Motor neuron (in vitro differentiated cells): ENCODE measurements around the gene LMOD3. TPM values are rescaled to one million over a fixed set of nuclear protein-coding genes. Genes with fewer than 3 reads are reported as not detected.
A peak's percentile ranks its signal among the peaks of the same experiment; 100 is the strongest.

Experiments
- ATAC-seq, 8 experiments: fragments of 200-7000 bp; cut with Tn5 transposase; replicated peaks in 6 of 8; 2 replicates each; pipeline ENCODE4 v1.8.0; 2021; ENCODE audit warnings: mild to moderate bottlenecking in 8 of 8, moderate library complexity in 8 of 8
- H3K27ac ChIP-seq, 2 donors: fragments of 250-450 bp; sonication (Bioruptor Pico); 2 replicates each; pipeline ENCODE4 v1.9.0; 2021; ENCODE audit warnings: antibody characterized with exemption in 2 of 2, mild to moderate bottlenecking in 2 of 2, moderate library complexity in 1 of 2
- H3K4me1 ChIP-seq, 2 donors: fragments of 250-450 bp; sonication (Bioruptor Pico); replicated peaks in 1 of 2; 2 replicates each; pipeline ENCODE4 v1.6.1; 2021; ENCODE audit warnings: antibody characterized with exemption in 2 of 2, mild to moderate bottlenecking in 2 of 2, moderate library complexity in 1 of 2
- H3K4me3 ChIP-seq, 5 donors: fragments of 250-450 bp; sonication (Bioruptor Pico); 2 replicates each; pipeline ENCODE4 v1.9.0; 2021; ENCODE audit warnings: antibody characterized with exemption in 5 of 5, mild to moderate bottlenecking in 5 of 5, moderate library complexity in 4 of 5
- WGBS, 10 experiments: fragments of 450-650 bp; shearing (Covaris generic); methylation state at CpG; one replicate each; pipeline ENCODE4 v1.0.0; 2022; 5-methylcytosine and 5-hydroxymethylcytosine counted together
- in situ Hi-C, 9 experiments: fragments of 400-800 bp; cut with MboI; loops; one replicate each; pipeline ENCODE4 v1.15.0; 2021; ENCODE audit warnings: low sequenced_read_pairs in 9 of 9, low pct_unique_long_range_greater_than_20kb in 2 of 9; ENCODE audit not compliant: unreplicated experiment in 9 of 9
- total RNA-seq, 8 experiments: library from RNA; unstranded; fragments of 300-600 nt; gene quantifications; 2 replicates each; pipeline versions ENCODE4 v1.2.3 to v1.2.4, GENCODE V29; 2022

The LMOD3 gene
- total RNA-seq, 8 experiments from 2014 or later, result 0.08 to 0.62 (median 0.28) TPM

- ATAC-seq, result peak; percentile 5 to 35 (median 14)
- peak overlapping the region; percentile 54 to 59 for H3K27ac ChIP-seq
- H3K4me3 ChIP-seq, result peak overlapping the region; percentile 57 to 88 (median 71)
- H3K4me1 ChIP-seq, result peaks cover 30 to 47% of the 10 kb centered on the region in 2 donors
- in situ Hi-C loops, result no loop called here
- WGBS, 10 experiments, result 0 to 7% (median 0%) methylated on average over 1 to 9 of the region's 26 CpGs; no CpG with 5 or more reads in 4 of the 10 experiments
These were observed 37.1 kb downstream of the LMOD3 start for GRCh38 chr3:69085168-69085832.

DNA sequence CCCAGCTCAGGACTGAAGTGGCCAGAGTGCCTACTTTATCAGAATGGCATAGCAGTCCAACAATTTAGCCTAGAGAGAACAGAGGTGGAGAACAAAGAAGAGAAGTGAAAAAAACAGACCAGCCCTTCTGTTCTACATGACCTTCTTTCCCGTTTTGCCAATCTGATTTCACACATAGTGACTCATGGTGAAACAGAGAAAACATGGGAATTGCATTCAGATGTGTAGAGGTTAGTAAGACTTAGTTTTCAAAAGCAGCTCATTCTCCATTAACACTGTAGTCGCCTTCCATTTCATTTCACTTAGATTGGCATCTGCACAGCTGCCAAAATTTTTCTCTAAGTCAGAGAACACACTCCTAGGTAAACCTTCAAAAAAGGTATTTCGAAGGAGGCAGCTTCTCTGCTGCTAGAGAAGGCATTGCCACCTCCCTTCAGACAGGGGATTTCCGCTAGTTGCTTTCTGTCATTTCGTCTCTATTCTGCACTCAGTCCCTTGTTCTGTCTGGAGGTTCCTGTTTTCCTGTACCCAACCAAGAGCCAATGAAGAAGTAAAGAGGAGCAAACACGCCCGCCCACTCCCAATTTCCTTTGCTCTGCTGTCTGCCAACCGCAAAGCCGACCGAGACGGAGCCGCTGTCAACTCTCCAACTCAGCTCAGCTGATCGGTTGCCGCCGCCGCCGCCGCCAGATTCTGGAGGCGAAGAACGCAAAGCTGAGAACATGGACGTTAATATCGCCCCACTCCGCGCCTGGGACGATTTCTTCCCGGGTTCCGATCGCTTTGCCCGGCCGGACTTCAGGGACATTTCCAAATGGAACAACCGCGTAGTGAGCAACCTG lies 37.8 kb downstream of the LMOD3 start, which contains the start of gene ARL6IP5:
TSS of gene ARL6IP5 (plus strand) at position 612 of the 842 bp plus-strand sequence. CDS start at position 723, 111 bp downstream.
- peak; percentile 42 to 76 (median 68) for ATAC-seq
- Histone ChIP-seq H3K4me1 (peaks cover 24 to 43% of the 10 kb centered on the region in 2 donors), H3K4me3 (peak within 1 kb of the TSS; percentile 57 to 88 (median 71)), H3K27ac (peak within 1 kb of the TSS; percentile 54 to 59)
- WGBS, 10 experiments, result 0 to 15% (median 2%) methylated on average over 1 to 19 of the region's 32 CpGs; no CpG with 5 or more reads in 1 of the 10 experiments
- in situ Hi-C loops, result no loop called here

DNA sequence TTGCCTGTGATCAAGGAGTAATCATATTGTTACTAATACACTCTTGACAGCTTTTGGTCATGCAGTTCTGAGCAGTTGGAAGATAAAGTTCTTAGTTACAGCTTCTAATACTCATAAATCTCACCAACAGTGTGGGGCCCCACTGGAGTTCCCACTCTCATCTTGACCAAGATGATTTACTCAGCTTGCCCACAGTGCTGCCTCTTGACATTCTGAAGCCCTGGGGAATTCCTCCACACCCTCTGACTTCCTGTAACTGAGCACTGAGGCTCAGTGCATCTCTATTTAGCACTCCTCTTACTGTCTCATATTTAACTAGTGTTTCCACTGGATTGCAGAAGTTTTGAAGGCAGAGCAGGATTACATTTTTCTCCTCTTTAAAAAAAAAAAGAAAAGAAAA lies 39.6 kb downstream of the LMOD3 start:
- in situ Hi-C loops, result no loop called here
- Histone ChIP-seq H3K27ac (no peak overlapping the region), H3K4me3 (no peak overlapping the region), H3K4me1 (peaks cover 22 to 40% of the 10 kb centered on the region in 2 donors)
- peak in 7 of 8 experiments; percentile 6 to 59 (median 33) for ATAC-seq

GRCh38 chr3:69082361-69082760 lies 40.0 kb downstream of the LMOD3 start:
- H3K4me3 ChIP-seq, result no peak overlapping the region
- in situ Hi-C loops, result no loop called here

DNA sequence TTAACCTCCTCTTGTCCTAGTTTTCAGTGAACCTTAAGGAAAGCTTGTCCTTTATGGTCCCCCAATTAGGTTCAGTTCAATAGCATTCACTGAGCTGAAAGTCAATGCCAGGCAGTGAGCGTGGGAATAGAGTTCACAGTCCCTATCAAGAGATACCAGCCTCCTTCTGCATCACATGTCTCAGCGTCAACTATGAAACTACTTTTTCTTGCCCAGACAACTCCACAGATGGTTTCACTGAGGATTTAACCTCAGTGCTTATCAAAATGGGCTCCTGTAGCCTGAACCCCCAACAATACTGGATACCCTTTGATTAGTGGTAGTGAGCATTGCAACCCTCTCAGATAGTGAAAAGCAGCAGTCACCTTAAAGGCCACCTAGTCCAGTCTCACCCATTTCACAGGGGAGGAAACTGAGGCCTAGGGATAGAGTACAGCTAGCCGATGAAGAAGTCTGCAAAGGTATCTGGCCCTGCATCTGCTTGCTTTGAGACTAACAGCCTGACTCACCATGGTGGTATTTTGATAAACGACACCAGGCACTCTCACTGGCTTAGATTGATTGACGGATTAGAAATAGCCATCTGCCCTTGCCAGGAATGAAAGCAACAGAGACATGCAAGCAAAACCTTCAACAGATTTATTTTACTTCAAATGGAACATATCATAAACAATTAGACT lies 40.7 kb downstream of the LMOD3 start:
- WGBS, 10 experiments, result 48 to 100% (median 80%) methylated on average over 1 to 5 of the region's 5 CpGs
- H3K27ac ChIP-seq, result no peak overlapping the region
- no peak for ATAC-seq
- peaks cover 15 to 30% of the 10 kb centered on the region in 2 donors for H3K4me1 ChIP-seq
- no peak overlapping the region for H3K4me3 ChIP-seq
- in situ Hi-C loops, result no loop called here

More at GRCh38 chr3:69082361-69082760, 40.0 kb downstream of the LMOD3 start:
- ATAC-seq, result no peak
- WGBS, 10 experiments, result 0 to 88% (median 59%) methylated on average over 1 to 2 of the region's 2 CpGs; no CpG with 5 or more reads in 2 of the 10 experiments
- no peak overlapping the region for H3K27ac ChIP-seq
- peaks cover 20 to 37% of the 10 kb centered on the region in 2 donors for H3K4me1 ChIP-seq

- in situ Hi-C loops, result no loop called here
- peak within 1 kb of the TSS; percentile 77 to 85 for H3K27ac ChIP-seq
- WGBS, 10 experiments, result 15 to 60% (median 25%) methylated on average over 2 to 10 of the region's 37 CpGs
- H3K4me1 ChIP-seq, result peaks cover 11 to 24% of the 10 kb centered on the region in 2 donors
- H3K4me3 ChIP-seq, result peak within 1 kb of the TSS; percentile 71 to 91 (median 78)
- ATAC-seq, result peak; percentile 49 to 82 (median 76)
These were observed 42.0 kb downstream of the LMOD3 start, which contains the start of gene UBA3 for GRCh38 chr3:69080233-69080920. UBA3 (minus strand) TSS chr3:69080365; CDS start chr3:69080353, 12 bp downstream.

DNA sequence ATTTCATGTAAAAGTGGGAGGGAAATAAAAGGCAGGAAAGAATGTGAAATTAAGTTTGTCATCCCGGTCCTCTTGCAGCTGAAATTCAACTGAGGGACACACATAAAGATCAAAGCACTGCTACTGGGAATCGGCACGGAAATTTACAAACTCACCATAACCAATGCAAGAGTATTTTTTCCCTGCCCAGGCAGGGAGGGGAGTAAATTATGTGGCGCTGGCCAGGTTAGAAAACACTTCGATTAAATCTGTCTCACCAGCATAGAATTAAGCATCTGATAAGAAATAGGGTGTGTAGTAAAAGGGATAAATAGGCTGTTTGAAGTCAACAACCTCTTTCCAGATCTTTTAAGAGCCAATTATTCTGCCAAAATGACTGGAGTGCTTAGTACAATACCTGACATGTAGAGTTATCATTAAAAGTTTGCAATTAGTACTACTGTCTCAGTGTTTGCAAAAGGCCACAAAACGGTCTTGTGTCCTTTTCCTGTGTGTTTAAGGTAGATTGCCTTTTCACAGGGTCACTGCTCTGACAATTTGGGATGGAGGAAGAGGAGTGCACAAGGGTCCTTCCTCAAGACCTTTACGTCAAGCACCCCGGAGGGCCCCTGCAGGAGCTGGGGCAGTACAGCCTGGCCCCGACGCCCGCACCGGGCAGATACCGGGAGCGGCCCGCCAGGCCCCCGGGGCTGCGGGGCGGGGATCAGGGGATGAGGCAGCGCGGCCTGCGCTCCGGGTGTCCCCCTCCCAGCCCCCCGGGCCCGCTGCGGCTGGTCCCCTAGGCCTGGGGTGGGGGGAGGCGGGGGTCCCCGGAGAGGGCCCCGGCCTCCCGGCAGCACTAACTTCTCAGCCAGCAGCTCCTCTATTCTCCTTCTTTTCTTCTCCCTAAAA lies 42.9 kb downstream of the LMOD3 start:
- in situ Hi-C loops, result no loop called here
- 0 to 20% (median 2%) methylated on average over 2 to 8 of the region's 29 CpGs; no CpG with 5 or more reads in 1 of the 10 experiments for WGBS, 10 experiments
- peaks cover 10 to 24% of the 10 kb centered on the region in 2 donors for H3K4me1 ChIP-seq
- H3K4me3 ChIP-seq, result peak overlapping the region; percentile 71 to 91 (median 78)
- ATAC-seq, result peak; percentile 20 to 58 (median 53)
- peak overlapping the region; percentile 77 to 85 for H3K27ac ChIP-seq

- no peak overlapping the region for H3K27ac ChIP-seq
- in situ Hi-C loops, result no loop called here
- no peaks in the 10 kb centered on the region for H3K4me1 ChIP-seq
- no peak for ATAC-seq
- H3K4me3 ChIP-seq, result no peak overlapping the region
- WGBS, 10 experiments, result 67 to 100% (median 95%) methylated on average over 1 to 3 of the region's 3 CpGs; no CpG with 5 or more reads in 1 of the 10 experiments
These were observed 49.5 kb downstream of the LMOD3 start for GRCh38 chr3:69072928-69073327.

- no peaks in the 10 kb centered on the region for H3K4me1 ChIP-seq
- 50 to 100% (median 100%) methylated on average over 1 to 4 of the region's 4 CpGs; no CpG with 5 or more reads in 3 of the 10 experiments for WGBS, 10 experiments
- no peak overlapping the region for H3K4me3 ChIP-seq
- ATAC-seq, result no peak
- no peak overlapping the region for H3K27ac ChIP-seq
- in situ Hi-C loops, result no loop called here
These were observed 56.3 kb downstream of the LMOD3 start for GRCh38 chr3:69066121-69066520.

GRCh38 chr3:69065318-69065964 lies 57.0 kb downstream of the LMOD3 start:
- in situ Hi-C loops, result no loop called here
- no peaks in the 10 kb centered on the region for H3K4me1 ChIP-seq
- H3K4me3 ChIP-seq, result no peak overlapping the region
- no peak for ATAC-seq
- H3K27ac ChIP-seq, result no peak overlapping the region
- WGBS, 10 experiments, result 86 to 100% (median 95%) methylated on average over 2 to 6 of the region's 6 CpGs

DNA sequence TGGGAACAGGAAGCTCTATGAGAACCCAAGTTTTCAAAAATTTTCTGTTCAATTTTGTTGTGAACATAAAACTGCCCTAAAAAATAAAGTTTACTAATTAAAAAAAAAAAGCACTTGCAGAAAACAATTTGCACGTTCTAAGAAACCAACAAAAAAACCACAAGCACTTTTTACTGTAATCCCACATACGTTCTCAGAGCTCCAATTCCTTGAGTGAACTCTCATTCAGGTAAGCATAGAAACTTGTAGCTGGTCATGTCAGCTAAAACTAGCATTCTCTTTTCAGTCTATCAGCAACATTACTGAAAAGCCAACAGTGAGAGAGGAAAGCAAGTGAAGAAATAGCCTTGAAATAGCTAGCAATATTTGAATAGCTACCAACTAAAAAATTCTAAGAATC lies 58.8 kb downstream of the LMOD3 start:
- in situ Hi-C loops, result no loop called here
- WGBS, 10 experiments, result 89 to 100% (median 92%) methylated on average over 2 of the region's 2 CpGs; no CpG with 5 or more reads in 1 of the 10 experiments
- H3K27ac ChIP-seq, result no peak overlapping the region
- H3K4me1 ChIP-seq, result no peaks in the 10 kb centered on the region
- ATAC-seq, result no peak
- H3K4me3 ChIP-seq, result no peak overlapping the region
